CD4-positive, alpha-beta T cell (primary cell): ENCODE results near the gene WDR37. TPM values are rescaled to one million over a fixed set of nuclear protein-coding genes. Genes with fewer than 3 reads are reported as not detected.

Experiments used
- ATAC-seq: fragments of 200-7000 bp; cut with Tn5 transposase; one replicate; pipeline ENCODE4 v1.10.0; 2022; ENCODE audit warnings: mild to moderate bottlenecking; ENCODE audit not compliant: poor library complexity
- CTCF ChIA-PET: fragments of 350-600 bp; sonication (Branson Sonifier 250); formaldehyde crosslinking; loops from one replicate; lab custom pipeline; 2021; ENCODE audit warnings: antibody characterized with exemption, inconsistent platforms; lab: Charles Lee
- POLR2A ChIA-PET: fragments of 350-600 bp; sonication (Branson Sonifier 250); formaldehyde crosslinking; loops from one replicate; lab custom pipeline; 2021; ENCODE audit warnings: antibody characterized with exemption, inconsistent platforms; lab: Charles Lee
- DNase-seq, 14 experiments: peaks; one replicate each; pipeline ENCODE4 v3.0.0-alpha.2; 2013 to 2020; ENCODE audit warnings: mixed read lengths in 2 of 14
- H3K27ac ChIP-seq, 2 donors: one replicate each; pipeline versions ENCODE4 v1.5.1 to v1.7.0; 2013; ENCODE audit warnings: low read length in 2 of 2, low read depth in 1 of 2, mild to moderate bottlenecking in 1 of 2
- H3K27me3 ChIP-seq, 2 experiments: 1 replicate in 1 of 2; 2 replicates in 1 of 2; pipeline versions ENCODE4 v1.6.1 to v1.7.0; 2013; ENCODE audit warnings: low read length in 2 of 2, control low read depth in 1 of 2, mild to moderate bottlenecking in 1 of 2, moderate library complexity in 1 of 2; ENCODE audit not compliant: insufficient read depth in 2 of 2, control insufficient read depth in 1 of 2
- H3K36me3 ChIP-seq: one replicate; pipeline ENCODE4 v1.6.1; 2013; ENCODE audit warnings: low read length, control low read depth; ENCODE audit not compliant: insufficient read depth
- H3K4me1 ChIP-seq: one replicate; pipeline ENCODE4 v1.6.1; 2013; ENCODE audit warnings: low read length, control low read depth; ENCODE audit not compliant: insufficient read depth
- H3K4me3 ChIP-seq: one replicate; pipeline ENCODE4 v1.5.1; 2013; ENCODE audit warnings: mild to moderate bottlenecking, low read length, moderate library complexity
- H3K9me3 ChIP-seq, 2 experiments: 1 replicate in 1 of 2; 2 replicates in 1 of 2; pipeline versions ENCODE4 v1.6.1 to v1.7.0; 2013; ENCODE audit warnings: low read length in 2 of 2, mild to moderate bottlenecking in 2 of 2, control low read depth in 1 of 2, moderate library complexity in 1 of 2; ENCODE audit not compliant: control insufficient read depth in 1 of 2, insufficient read depth in 1 of 2
- H3K27ac Mint-ChIP-seq: one replicate; pipeline ENCODE4 v1.8.0; 2020; ENCODE audit warnings: mixed read lengths
- H3K27me3 Mint-ChIP-seq: one replicate; pipeline ENCODE4 v1.8.0; 2021; ENCODE audit warnings: mixed read lengths
- H3K36me3 Mint-ChIP-seq: one replicate; pipeline ENCODE4 v1.8.0; 2021; ENCODE audit warnings: low read depth, mixed read lengths
- H3K4me1 Mint-ChIP-seq: one replicate; pipeline ENCODE4 v1.8.0; 2021; ENCODE audit warnings: low read depth, mixed read lengths
- H3K4me3 Mint-ChIP-seq: one replicate; pipeline ENCODE4 v1.8.0; 2020; ENCODE audit warnings: mild to moderate bottlenecking, mixed read lengths
- H3K9me3 Mint-ChIP-seq: one replicate; pipeline ENCODE4 v1.8.0; 2020; ENCODE audit warnings: mixed read lengths
- intact Hi-C, 2 experiments: fragments of 100-400 bp; cut with DNase I in 1 of 2; cut with micrococcal nuclease in 1 of 2; formaldehyde crosslinking; loops; one replicate each; pipeline versions ENCODE4 v1.15.1 to v1.9.0; 2023 to 2025; cut with DNase I, micrococcal nuclease
- total RNA-seq, 174 experiments: library from RNA in 2 of 174; stranded (reverse) in 2 of 174; gene quantifications; one replicate each; pipeline ENCODE4 v1.2.3 and lab custom pipeline; 2021 to 2026
- TF ChIP-seq, protein P1 (sequence below): fragments of 200-600 bp; IDR thresholded peaks from one replicate; pipeline ENCODE4 v1.8.0; 2022; ENCODE audit warnings: antibody characterized with exemption, mild to moderate bottlenecking

The WDR37 gene
- total RNA-seq, 2 experiments from 2014 or later: 17.0 to 17.7 TPM

DNA sequence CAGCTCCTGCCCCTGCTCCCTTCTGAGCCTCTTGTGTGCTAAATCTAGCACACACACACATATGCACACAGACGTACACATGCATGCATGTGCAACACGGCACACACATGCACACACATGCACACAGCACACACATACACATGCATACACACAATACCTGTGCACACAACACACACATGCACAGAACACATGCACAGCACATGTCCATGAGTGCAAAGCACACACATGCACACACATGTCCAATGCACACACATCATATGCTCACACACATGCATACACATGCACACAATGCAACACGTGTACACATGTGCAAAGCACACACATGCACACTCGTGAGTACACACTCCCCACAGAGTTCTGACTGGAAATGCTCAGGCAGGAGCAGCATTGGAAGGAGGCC is 115.0 kb downstream of the WDR37 start:
- no peaks in the 10 kb centered on the region for H3K4me1 ChIP-seq
- no peak overlapping the region for H3K4me3 Mint-ChIP-seq
- intact Hi-C loops: no loop called here
- DNase-seq: no peak
- H3K27me3 ChIP-seq: no peaks in the 10 kb centered on the region
- peaks cover 5% of the 10 kb centered on the region for H3K27me3 Mint-ChIP-seq
- H3K36me3 ChIP-seq: no peaks in the 10 kb centered on the region
- no peaks in the 10 kb centered on the region for H3K4me1 Mint-ChIP-seq
- H3K4me3 ChIP-seq: no peak overlapping the region
- H3K9me3 Mint-ChIP-seq: no peaks in the 10 kb centered on the region
- ATAC-seq: no peak
- H3K36me3 Mint-ChIP-seq: no peaks in the 10 kb centered on the region
- H3K27ac ChIP-seq: no peak overlapping the region
- ChIA-PET CTCF (no interaction called here), POLR2A (no interaction called here)
- H3K27ac Mint-ChIP-seq: no peak overlapping the region
- TF ChIP-seq, protein P1, sequence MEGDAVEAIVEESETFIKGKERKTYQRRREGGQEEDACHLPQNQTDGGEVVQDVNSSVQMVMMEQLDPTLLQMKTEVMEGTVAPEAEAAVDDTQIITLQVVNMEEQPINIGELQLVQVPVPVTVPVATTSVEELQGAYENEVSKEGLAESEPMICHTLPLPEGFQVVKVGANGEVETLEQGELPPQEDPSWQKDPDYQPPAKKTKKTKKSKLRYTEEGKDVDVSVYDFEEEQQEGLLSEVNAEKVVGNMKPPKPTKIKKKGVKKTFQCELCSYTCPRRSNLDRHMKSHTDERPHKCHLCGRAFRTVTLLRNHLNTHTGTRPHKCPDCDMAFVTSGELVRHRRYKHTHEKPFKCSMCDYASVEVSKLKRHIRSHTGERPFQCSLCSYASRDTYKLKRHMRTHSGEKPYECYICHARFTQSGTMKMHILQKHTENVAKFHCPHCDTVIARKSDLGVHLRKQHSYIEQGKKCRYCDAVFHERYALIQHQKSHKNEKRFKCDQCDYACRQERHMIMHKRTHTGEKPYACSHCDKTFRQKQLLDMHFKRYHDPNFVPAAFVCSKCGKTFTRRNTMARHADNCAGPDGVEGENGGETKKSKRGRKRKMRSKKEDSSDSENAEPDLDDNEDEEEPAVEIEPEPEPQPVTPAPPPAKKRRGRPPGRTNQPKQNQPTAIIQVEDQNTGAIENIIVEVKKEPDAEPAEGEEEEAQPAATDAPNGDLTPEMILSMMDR: no peak
- no peaks in the 10 kb centered on the region for H3K9me3 ChIP-seq

DNA sequence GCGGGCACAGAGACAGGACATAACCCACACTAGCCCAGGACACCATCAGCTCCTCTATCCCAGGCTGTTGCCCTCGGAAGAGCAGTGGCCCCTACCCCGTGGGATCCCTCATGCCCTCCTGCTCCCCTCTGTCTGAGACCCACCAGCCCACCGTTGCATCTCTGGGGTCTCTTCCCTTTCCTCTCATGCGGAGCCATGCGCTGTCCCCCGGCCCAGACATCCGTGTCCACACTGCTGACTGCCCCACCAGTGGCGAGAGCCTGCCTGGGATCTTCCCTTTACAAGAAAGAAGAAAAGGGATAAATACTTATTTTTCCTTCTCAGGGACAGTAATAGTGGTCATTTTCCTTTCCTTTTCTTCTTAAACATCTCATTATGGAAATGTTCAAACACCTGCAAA is 115.4 kb downstream of the WDR37 start:
- Histone ChIP-seq H3K36me3 (no peaks in the 10 kb centered on the region), H3K9me3 (no peaks in the 10 kb centered on the region), H3K27me3 (no peaks in the 10 kb centered on the region), H3K27ac (no peak overlapping the region), H3K4me1 (no peaks in the 10 kb centered on the region), H3K4me3 (no peak overlapping the region)
- Mint-ChIP-seq H3K4me1 (no peaks in the 10 kb centered on the region), H3K36me3 (no peaks in the 10 kb centered on the region), H3K9me3 (no peaks in the 10 kb centered on the region), H3K27ac (no peak overlapping the region), H3K27me3 (peaks cover 5% of the 10 kb centered on the region), H3K4me3 (no peak overlapping the region)
- ChIA-PET CTCF (no interaction called here), POLR2A (no interaction called here)
- DNase-seq (no peak), ATAC-seq (no peak)
- TF ChIP-seq, protein P1: no peak
- intact Hi-C loops: no loop called here

DNA sequence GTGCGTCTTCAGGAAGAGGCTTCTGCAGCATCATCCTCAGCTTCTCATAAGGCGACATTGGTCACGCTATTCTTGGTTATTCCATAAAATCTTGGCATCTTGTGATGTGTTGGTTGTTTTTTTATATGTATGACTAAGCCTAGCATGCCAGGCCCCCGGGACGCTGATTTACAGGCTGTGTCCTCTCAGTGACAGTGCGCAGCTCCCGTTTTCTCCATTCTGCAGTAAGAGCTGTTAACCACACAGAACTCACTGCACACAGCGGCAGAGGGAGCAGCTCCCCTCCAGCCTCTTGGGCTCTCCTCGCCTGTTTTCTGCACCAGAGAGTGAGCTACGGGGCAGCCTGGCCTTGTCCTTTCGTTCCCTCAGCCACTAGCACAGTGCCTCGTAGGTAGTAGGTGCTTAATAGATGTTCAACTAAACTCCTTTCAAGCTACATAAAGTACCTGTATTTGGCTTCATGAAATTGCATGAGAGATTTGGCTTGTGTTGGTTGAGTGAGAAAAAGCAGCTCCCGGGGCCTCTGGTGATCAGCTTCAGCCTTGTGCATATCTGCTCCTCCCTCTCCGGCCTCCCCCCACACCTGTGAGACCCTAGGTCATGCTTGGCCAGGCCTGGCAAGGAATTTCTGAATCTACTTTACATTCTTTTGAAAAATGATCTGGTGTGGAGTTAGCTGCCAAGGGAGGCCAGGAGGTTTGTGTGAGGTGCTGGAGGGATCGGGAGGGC is 116.2 kb downstream of the WDR37 start:
- no peak for DNase-seq
- no peaks in the 10 kb centered on the region for H3K36me3 ChIP-seq
- Mint-ChIP-seq H3K4me3 (no peak overlapping the region), H3K27ac (no peak overlapping the region), H3K9me3 (no peaks in the 10 kb centered on the region), H3K27me3 (peaks cover 5% of the 10 kb centered on the region), H3K36me3 (no peaks in the 10 kb centered on the region), H3K4me1 (no peaks in the 10 kb centered on the region)
- no peak overlapping the region for H3K27ac ChIP-seq
- ATAC-seq: no peak
- no peak overlapping the region for H3K4me3 ChIP-seq
- TF ChIP-seq, protein P1: no peak
- H3K9me3 ChIP-seq: no peaks in the 10 kb centered on the region
- intact Hi-C loops: no loop called here
- H3K4me1 ChIP-seq: no peaks in the 10 kb centered on the region
- ChIA-PET POLR2A (no interaction called here), CTCF (no interaction called here)
- no peaks in the 10 kb centered on the region for H3K27me3 ChIP-seq
